Right forelimb (tissue), 1 donor: ENCODE data around the gene GABRB1.
"Not testable (repeated sequence)": the region's sequence is repeated elsewhere in the genome, so short reads cannot be mapped to it uniquely, and the experiment has no call there.

Experiments used
- DNase-seq: peaks from one replicate; pipeline ENCODE4 v3.0.0-alpha.2; 2018

GABRB1 gene

DNA sequence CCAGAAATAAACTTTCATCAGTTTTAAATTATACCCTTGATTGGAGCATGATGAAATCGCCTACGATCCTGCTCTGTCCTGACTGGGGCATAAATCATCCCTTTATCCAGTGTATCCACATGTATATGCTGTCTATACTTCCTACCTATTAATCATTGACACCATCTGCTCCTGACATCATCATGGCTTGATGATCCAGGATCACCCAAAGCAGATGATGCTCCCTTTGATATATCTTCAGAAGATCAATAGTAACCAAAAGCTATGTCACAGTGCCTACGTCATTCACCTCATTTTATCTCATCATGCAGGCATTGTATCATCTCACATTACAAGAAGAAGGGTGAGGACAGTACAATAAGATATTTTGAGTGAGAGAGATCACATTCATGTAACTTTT, 294.7 kb downstream of the GABRB1 start:
- DNase-seq, result no peak

DNA sequence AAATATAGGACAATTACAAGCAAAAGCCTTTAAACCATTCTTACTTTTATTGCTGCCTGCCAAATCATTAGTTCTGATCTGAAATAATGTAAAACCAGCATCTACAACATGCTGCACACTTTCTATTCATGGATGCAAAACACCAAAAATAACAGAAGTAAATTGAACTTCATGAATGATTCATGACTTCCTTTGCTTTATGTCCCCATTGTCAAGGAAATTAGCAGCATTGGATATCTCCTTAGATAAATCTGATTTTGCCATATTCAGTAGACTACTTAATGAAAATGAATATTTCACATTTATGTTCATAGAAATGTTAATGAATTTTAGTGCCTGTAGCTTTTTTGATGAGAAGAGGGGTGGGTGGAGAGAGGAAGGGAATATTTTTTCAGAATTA, 299.5 kb downstream of the GABRB1 start:
- DNase-seq, result no peak

DNA sequence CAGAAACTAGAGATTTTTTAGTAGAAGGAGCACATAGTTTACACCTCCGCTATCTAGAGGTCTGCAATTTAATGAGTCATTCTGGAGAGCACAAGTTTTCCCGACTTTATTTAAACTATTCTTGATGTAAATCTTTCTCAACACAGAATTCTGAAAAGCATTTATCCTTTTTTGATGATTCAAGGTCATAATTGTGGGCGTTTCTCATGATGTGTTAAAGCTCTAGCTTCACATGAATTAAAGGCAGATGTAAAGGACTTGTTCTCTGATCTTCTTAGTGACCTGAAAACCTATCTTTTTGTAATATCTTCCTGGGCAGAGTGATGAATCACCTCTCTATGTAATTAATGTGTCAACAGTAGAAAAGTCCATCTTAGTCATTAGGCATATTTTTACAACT, 303.3 kb downstream of the GABRB1 start:
- no peak for DNase-seq

DNA sequence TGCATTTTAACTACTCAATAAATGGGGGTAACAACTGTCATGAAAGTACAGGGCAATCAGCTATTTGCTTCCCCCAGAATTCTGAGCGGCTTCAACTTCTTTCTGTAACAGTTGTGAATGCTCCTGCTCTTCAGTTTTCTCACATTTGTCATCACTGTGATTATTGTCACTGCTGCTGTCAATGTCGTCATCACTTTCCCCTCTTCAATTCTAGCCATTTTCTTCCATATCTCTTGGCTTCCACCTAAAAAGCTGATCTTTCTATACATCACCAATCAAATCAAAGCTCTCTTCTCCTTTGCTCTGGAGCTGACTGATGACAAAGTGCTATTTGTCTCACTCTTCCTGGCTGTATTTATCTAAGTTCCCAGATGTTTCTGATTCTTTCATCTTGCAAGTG, 306.5 kb downstream of the GABRB1 start:
- DNase-seq, result no peak

DNA sequence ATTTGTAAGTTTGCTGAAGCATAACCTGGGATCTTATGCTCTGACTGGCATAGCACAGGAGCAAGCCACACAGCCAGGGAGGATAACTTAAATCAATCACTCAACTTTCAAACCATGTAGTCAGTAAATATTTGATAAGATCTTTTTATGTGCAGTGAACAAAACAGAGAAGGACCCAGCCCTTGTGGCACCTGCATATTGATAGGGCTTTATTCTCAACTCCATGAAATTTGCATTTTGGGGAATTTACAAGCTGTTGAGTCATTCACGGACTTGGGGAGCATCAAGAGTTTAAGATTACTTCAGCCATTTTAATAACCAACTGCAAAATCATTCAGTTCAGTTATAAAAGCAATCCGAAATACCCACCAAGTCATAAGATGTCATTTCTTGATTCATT, 309.5 kb downstream of the GABRB1 start:
- DNase-seq, result no peak

DNA sequence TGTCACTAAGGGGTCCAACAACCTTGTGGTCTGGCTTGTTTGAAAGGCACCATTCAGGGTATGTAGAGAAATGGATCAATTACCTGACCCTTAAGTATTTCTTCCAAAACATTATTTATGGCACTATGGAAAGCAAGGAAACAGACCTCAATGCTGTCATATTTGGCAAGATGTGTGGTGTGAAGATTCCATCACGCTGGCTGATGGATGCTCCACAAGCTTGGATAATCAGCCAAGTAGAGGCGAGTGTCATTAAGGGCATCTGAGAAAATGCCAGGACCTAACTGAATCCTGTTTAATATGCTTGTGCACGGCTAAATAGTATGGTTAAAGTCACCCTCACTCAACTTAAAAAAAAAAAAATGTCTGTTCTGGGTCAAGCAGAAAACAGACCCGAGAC, 311.4 kb downstream of the GABRB1 start:
- no peak for DNase-seq

DNA sequence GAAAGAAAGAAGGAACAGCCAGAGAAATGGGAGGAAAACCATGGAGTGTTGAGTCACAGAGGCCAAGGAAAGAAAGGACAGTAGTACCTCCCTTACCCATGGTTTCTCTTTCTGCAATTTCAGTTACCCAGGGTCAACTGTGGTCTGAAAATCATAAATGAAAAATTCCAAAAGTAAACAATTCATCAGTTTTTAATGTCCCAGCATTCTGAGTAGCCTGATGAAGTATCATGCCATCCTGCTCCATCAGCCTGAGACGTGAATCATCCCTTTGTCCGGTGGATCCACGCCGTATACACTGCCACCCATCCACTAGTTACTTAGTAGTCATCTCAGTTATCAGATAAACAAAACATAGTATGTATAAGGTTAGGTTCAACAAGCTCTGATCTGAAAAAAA, 318.0 kb downstream of the GABRB1 start:
- no peak for DNase-seq

DNA sequence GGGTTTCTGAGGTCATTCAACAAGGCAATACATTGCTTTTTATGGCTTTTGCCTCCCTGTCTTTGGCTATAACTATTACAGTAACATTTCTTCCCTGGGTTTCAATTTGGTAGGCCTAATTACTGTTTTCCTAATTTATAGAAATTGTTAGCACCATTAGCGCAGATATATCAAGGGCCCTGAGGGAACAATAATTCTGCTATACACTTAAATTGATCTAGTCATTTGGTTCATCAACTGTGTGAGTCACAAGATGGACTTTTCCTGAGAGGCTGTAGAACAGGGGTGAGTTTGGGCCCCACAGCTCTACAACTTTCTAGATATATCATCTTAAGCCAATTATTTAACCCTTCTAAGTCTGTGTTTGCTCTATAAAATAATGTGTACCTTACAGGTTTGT, 324.2 kb downstream of the GABRB1 start:
- DNase-seq, result no peak

DNA sequence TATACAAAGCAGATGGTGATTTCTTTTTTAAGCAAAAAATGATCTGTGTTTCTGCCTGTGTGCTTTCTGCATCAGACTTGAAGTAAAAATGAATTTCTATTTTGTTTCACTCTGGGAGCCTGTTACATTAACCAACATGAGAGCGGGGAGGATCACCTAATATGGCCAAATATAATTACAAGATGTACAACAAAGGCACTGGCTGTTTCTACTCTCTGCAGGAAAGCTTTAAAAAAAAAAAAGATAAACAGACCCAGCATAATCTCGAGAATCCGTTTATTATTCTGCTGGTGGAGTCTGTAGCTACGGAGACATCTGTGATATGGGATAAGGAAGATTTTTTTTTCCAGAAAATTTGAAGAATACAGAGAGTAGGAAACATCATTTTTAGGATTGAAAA, 328.5 kb downstream of the GABRB1 start:
- no peak for DNase-seq

DNA sequence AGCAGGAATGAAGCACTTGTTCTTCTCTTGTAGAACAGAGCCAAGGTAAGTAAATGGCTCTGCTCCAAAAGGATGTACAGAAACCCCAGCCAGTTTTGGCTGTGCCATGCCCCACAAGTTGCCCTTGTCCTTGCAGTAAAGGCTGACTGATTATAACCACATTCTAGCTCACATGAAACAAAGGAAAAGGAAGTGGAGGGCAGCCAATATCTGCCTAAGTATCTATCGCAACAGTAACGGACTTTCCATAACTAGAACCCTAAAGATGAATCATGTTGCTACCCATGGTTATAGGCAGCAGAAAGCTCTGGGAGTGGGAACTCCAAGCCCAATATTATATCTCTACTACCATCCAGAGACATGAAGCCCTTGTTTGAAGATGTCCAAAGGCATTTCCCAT, 336.4 kb downstream of the GABRB1 start:
- no peak for DNase-seq

DNA sequence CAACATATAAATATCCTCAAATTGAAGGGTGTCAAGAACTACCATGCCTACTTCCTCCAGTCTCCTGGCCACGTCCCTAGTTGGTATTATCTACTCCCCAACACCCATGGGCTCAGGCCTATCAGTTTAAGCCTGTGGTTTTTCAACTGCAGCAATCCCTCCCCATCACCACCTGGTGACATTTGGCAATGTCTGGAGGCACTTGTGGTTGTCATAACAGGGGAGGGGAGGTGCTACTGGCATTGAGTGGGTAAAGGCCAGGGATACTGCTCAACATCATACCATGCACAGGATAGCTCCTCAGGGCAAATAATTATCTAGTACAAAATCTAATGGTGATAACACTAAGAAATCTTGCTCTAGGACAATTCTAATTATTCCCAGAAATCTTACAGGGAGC, 336.8 kb downstream of the GABRB1 start:
- no peak for DNase-seq

DNA sequence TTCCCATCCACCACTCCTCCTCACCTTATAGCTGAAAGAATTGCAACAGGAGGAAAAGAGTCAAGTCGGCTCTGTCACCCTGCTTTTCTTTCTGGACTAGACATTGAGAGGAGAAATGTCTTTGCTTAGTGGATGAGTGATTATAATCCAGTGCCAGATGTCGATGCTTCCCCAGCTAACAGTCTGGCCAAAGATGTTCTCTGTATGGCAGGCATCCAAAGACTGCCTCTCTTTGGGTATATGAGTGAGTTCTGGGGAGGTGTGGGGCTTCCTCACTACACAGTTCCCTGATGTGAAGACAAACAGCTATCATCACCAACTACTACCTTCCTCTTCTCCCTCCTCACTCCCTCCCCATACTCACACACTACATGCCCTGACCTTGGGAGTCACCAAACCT, 341.2 kb downstream of the GABRB1 start:
- no peak for DNase-seq

DNA sequence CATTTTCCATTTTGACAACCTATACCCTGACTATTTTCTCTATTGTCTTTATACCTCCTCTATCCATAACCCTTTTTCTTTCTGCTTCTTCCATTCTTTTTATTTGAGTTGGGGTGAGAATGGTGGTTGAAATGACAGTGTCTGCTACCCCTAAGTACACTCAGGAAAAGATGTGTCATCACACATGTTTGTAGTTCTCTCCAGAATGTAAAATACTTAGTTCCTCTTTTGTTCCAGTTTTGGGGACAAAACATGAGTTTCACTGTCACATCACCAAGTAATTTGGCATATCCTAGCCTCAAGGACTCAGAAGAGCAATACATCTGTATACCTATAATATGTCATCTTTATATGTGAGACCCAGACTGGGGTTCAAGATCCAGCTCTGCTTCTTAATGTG, 341.8 kb downstream of the GABRB1 start:
- no peak for DNase-seq

DNA sequence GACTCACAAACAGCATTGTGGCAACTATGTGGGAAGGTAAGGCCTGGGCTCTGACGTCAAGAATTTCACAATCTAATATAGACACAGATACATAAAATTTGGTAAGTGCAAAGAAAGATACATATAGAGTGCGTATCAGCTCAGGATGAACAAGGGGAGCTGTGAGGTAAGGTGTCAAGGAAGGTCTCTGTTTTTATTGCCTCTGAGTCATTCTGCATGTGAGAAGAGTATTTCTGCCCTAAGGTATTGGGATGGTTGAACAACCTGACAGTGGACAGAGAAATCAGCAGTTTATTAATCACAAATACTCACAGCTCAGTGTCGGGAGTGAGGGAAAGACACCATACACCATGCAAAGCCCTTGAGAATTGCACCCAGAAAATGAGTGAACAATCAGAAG, 342.3 kb downstream of the GABRB1 start:
- DNase-seq, result no peak

DNA sequence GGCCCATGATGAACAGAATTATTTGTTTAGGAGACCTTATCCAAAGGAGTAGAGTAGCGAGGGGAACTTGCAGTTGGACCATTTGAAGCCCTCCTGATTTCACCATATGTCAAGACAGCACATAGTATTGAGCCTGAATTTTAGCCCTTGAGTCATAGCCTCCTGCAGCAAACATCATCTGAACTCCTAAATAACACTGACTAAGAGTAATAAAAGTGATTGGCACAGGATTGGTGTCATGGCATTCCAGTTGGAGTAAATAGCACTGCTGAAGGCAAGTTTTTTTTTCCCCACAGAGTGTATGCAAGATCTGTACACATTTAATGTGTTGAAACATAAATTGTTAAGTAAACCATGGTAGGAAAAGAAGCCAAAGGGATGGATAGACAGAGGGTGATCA, 343.1 kb downstream of the GABRB1 start:
- no peak for DNase-seq

DNA sequence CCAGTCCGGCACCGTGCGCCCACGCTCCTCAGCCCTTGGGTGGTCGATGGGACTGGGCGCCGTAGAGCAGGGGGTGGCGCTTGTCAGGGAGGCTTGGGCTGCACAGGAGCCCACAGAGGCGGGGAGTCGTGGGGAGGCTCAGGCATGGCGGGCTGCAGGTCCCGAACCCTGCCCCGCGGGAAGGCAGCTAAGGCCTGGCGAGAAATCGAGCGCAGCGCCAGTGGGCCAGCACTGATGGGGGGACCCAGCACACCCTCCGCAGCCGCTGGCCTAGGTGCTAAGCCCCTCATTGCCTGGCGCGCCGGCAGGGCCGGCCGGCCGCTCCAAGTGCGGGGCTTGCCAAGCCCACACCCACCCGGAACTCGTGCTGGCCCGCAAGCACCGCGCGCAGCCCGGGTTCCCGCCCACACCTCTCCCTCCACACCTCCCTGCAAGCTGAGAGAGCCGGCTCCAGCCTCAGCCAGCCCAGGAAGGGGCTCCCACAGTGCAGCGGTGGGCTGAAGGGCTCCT, 346.7 kb downstream of the GABRB1 start:
- not testable (repeated sequence) for DNase-seq

DNA sequence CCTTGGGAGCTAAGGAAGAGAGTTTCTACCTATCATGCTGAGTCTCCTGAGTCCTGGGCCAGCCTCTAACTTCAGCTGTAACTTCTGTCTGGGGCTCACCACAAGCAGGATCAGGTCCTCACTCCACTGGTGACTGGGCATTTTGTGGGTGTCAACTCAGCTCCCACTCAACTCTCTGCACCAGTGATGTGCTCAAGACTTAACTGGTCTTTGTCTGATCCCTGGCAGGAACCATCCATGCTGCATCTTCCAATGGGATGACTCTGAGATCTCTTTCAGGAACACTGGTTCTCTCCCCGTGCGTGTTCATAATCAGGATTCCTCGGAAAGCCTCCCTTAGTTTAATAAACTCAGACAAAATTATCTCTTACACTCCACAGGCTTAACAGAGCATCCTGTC, 349.8 kb downstream of the GABRB1 start:
- no peak for DNase-seq

DNA sequence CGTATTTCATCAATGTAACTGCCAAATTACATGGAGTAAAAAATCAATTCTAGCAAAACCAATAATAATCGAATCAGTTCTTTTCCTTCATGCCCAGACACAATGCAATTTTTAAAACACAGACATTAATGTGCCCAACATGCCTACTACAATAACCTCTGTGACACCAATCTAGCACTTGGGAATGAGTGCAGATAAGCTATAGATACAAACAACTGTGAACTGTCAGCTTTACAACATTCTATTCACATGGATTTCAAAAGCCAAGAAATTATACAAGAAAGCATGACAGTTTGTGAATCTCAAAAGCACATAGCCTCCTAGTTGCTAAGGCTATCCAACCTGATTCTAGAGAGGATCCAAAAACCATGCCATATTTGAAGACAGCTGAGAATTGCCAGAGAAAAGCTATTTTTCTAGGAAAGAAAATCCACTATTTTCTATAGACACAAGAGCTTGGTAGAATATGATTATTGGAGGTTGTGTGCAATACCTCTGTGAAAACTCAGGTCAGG, 351.5 kb downstream of the GABRB1 start:
- DNase-seq, result no peak

DNA sequence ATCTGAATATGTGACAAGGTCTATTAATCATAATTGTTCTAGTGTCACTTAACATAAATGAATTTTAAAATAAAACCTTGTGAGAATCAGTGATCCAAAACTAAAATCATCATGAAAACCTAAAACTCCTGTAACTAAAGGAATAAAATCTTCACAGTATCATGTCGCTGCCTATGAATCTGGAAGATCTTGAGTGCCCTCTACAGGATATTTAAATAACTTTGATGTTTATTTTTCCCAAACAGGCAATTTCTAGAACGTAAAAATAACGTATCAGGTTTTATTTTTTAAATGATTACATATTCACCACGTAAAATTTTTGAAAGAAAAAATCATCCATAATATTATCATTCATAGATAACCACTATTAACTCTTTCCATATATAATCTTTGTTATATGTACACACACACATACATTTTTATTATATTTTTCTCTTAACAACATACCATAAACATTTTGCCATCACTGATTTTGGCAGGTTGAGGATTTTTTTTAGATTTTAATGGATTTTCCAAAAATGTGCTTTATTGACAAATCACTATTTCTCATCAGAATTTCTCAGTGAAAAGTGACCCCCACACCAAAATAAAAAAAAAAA, 352.6 kb downstream of the GABRB1 start:
- no peak for DNase-seq

DNA sequence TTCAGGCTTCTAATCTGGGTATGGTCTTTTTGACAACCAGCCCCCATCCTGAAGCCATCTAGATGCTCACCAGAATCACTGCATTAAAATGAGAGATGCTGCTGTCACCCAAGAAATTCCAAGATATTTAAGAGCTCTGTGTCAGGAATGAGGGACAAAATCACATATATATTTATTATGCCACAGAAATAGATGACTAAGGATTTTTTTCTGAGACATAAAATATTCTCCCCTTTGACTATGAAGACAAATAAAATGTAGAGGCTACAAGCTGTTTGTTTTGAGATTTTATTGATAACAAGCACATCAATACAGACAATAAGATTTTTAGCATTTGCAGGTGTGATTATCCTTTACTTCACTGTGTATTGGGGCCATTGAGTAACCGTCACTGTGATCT, 354.8 kb downstream of the GABRB1 start:
- no peak for DNase-seq

DNA sequence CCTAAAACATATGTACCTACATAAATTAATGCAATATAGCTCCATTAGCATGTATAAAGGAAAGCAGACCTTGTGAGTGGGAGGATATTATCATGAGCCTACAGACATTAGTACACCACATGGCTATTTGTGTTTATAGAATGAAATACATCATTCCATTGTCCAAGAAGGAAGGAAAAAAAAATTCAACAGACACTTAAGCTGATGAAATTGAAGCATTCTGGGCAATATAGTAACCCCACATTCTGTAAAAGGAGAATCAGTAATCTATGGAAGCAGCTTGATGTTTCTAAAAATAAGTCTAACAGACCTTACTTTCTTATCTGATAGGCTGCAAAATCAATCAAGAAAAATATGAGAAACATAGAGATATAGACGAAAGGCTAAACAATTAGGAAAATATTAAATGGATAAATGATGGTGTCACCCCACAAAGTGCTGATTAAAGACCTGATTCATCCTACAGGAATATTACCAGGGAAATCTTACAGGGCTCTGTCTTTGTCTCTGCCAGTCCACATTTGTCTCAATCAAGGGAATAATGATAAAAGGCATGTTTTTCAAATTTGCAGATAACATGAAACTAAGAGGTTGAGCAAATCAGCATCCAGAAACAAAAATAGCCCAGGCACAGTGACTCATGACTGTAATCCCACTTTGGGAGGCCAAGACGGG, 355.3 kb downstream of the GABRB1 start:
- no peak for DNase-seq

DNA sequence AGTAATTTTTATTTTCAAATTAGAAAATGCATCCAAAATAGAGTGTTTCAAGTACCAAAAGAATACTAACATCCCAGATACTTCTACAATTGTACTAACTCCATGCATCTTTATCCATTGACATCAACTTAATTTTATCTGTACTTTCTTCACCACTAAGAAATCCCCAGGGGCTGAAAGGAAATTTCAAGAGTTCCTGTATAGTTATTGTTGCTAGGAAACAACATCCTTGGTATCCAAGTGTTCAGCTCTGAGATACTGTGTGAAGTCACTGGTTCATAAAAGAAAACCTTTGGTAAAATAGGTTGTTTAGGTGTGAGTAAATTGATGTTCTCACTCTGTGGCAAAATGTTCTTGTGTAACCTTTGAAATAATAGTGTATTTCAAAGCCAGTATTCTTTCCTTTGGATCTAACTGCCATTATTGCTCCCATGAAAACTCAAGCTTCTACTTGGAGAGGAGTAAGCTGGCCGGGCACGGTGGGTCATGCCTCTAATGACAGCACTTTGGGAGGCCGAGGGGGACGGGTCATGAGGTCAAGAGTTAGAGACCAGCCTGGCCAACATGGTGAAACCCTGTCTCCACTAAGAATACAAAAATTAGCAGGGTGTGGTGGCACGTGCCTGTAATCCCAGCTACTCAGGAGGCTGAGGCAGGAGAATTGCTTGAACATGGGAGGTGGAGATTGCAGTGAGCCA, 359.2 kb downstream of the GABRB1 start:
- DNase-seq, result no peak

DNA sequence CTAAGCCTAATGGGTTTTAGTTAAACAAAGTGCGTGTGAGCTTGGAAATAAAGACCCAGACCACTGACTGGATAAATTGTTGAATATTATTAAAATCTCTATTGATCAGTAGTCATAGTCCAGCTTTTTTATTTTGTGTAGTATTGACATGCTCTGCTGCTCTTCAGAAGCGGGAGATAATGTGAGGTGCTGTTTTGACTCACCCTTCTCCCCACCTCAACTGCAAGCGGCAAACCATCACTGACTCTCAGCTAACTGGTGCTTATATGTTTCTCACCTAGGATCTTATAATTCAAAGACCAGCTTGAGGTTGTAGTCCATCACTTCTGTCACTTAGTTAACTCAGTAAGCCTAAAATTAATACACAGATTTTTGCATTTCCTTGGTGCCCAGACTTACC, 359.9 kb downstream of the GABRB1 start:
- DNase-seq, result no peak

DNA sequence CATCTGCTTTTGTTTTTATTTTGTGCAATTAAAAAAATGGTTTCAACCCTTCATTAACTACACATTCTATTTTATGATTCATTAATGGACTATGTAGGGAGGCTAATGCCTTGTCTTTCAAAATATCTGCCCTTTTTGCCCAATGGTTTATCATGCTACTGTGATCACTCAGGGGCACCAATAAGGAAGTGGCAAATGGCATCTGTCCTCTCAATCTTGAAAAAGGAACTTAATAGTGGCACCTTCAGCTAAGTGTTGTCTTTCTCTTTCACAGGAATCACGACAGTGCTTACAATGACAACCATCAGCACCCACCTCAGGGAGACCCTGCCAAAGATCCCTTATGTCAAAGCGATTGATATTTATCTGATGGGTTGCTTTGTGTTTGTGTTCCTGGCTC, 375.0 kb downstream of the GABRB1 start:
- no peak for DNase-seq
